ENCODE results near the gene GPR26. TPM values are rescaled to one million over a fixed set of nuclear protein-coding genes. Genes with fewer than 3 reads are reported as not detected.

GPR26 gene
- total RNA-seq, 1 experiment from 2014 or later: 0.07 TPM

- Histone ChIP-seq H2BK120ac (ENCODE audit: low read depth, low read length, poor library complexity, severe bottlenecking) (no peak overlapping the region), H3K4me2 (ENCODE audit: insufficient read depth, insufficient read length, low read length) (no peak overlapping the region), H3K23me2 (ENCODE audit: insufficient read length, low read depth, low read length, poor library complexity, severe bottlenecking) (no peaks in the 10 kb centered on the region), H2BK5ac (ENCODE audit: insufficient read length, low read length) (no peak overlapping the region), H4K20me1 (ENCODE audit: control insufficient read depth, insufficient read depth, insufficient read length) (no peaks in the 10 kb centered on the region), H3K27ac (ENCODE audit: insufficient read length, low read depth, low read length) (no peak overlapping the region), H3K18ac (ENCODE audit: insufficient read length, low read depth, low read length) (no peak overlapping the region), H2AK5ac (ENCODE audit: insufficient read length, low read length) (no peak overlapping the region), H3K4ac (ENCODE audit: low read depth, low read length) (no peak overlapping the region), H3K27me3 (ENCODE audit: insufficient read depth, low read length) (no peaks in the 10 kb centered on the region), H3K79me2 (ENCODE audit: insufficient read depth, low read length) (no peaks in the 10 kb centered on the region), H2AFZ (ENCODE audit: low read length) (no peak overlapping the region), H3T11ph (ENCODE audit: low read length) (no peak overlapping the region), H2BK20ac (ENCODE audit: low read depth, low read length, poor library complexity, severe bottlenecking) (no peak overlapping the region), H4K8ac (replicated peaks; ENCODE audit: insufficient read length, low read depth, low read length) (no peak overlapping the region), H4K5ac (ENCODE audit: insufficient read length, low read depth, low read length) (no peak overlapping the region), H3K4me1 (ENCODE audit: insufficient read depth, low read length) (no peaks in the 10 kb centered on the region), H2BK12ac (ENCODE audit: insufficient read length, low read depth, low read length) (no peak overlapping the region), H3K79me1 (ENCODE audit: insufficient read depth, low read depth, low read length, poor library complexity, severe bottlenecking) (no peaks in the 10 kb centered on the region), H3K56ac (ENCODE audit: insufficient read length, low read depth, low read length) (no peak overlapping the region), H3K9me3 (ENCODE audit: control insufficient read depth, low read depth, low read length) (no peaks in the 10 kb centered on the region), H3K23ac (ENCODE audit: insufficient read length, low read depth, low read length) (no peak overlapping the region), H3K14ac (ENCODE audit: insufficient read depth, low read length) (no peak overlapping the region), H3K9ac (ENCODE audit: extremely low read depth, insufficient read length, low read length) (no peak overlapping the region), H2BK15ac (ENCODE audit: low read depth, low read length) (no peak overlapping the region), H4K91ac (ENCODE audit: insufficient read length, low read depth, low read length) (no peak overlapping the region)
- H3K4me3 Mint-ChIP-seq: no peak overlapping the region
- peaks cover 34% of the 10 kb centered on the region for H3K27me3 Mint-ChIP-seq (ENCODE audit: low read depth)
- H3K36me3 Mint-ChIP-seq (ENCODE audit: insufficient read depth in 1 of 3, low read depth in 3 of 3): no peaks in the 10 kb centered on the region
- no peak for TF ChIP-seq CTCF (conservative IDR thresholded peaks at IDR 0.05)
- H3K27ac Mint-ChIP-seq: no peak overlapping the region
- no peaks in the 10 kb centered on the region for H3K9me3 Mint-ChIP-seq
- DNase-seq: no peak
- 0 out of 4 replicates have a peak, but pooled peaks cover 2 to 4% of the 10 kb centered on the region in 2 experiments for H3K4me1 Mint-ChIP-seq
Observed at GRCh38 chr10:123618224-123618623, 47.9 kb upstream of the GPR26 start.

All from H9 (cell line).